ENCODE data around the gene PKIB. TPM values are rescaled to one million over a fixed set of nuclear protein-coding genes. Genes with fewer than 3 reads are reported as not detected.

The PKIB gene
- polyA plus RNA-seq, 2 of the 4 experiments (the other 2 are of a cell fraction) = 0.37 to 1.5 TPM

DNA sequence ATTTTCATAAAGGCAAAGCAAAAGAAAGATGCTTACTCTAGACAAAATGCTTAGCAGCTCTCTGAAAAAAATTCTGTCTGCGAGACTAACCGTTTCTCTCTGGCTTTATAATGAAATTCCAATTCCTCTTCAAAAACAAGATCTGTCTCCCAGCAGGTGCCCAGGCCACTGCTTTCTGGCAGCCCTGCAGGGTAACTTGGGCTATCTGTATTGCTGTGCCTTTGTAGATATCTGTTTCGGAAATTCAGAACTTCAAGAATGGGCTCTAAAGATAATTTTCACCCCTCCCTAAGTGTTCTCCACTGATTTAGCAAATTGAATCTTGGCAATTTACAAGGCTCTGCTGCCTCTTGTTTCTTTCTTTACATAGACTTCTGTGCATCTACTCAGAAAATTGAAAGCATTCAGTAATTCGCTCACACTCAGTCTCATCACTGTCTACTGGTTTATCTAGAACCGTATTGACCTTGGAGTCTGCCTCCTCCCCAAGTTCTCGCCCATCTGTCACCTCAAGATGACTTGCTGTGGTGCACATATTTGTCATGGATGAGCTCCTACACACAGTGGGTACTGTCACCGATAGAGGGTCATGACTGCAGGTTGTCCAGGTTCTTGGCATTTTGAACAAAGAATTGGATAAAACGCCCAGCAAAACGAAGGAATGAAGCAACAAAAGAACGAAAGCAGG lies 142.9 kb downstream of the PKIB start:
- FAIRE-seq (no peak), DNase-seq (ENCODE audit: low read depth in 1 of 2, low spot score in 1 of 2) (no peak), ATAC-seq (no peak)
- Histone ChIP-seq H3K27ac (no peak overlapping the region), H3K4me2 (0 out of 3 replicates have a peak overlapping the region, but pooled peaks have one; percentile 10), H3K9me3 (no peaks in the 10 kb centered on the region), H3K4me1 (no peaks in the 10 kb centered on the region), H3K4me3 (no peak overlapping the region)
- TF ChIP-seq HOXB5 (CRISPR knock-in tag; IDR thresholded peaks at IDR 0.05) (no peak), FOSB (CRISPR knock-in tag; IDR thresholded peaks at IDR 0.05) (no peak), TFCP2L1 (CRISPR knock-in tag; IDR thresholded peaks at IDR 0.05) (no peak), CTCF (IDR thresholded peaks at IDR 0.05) (no peak), EHMT2 (IDR thresholded peaks at IDR 0.05; ENCODE audit: low read depth) (no peak), GATA3 (IDR thresholded peaks at IDR 0.05; ENCODE audit: borderline replicate concordance) (no peak), E2F6 (IDR thresholded peaks at IDR 0.05; ENCODE audit: borderline replicate concordance, low read depth) (no peak), ELK1 (IDR thresholded peaks at IDR 0.05; ENCODE audit: low read depth, low read length) (no peak), NFE2L2 (conservative IDR thresholded peaks at IDR 0.05; ENCODE audit: low read length) (no peak), SMC3 (IDR thresholded peaks at IDR 0.05) (no peak), SREBF2 (IDR thresholded peaks at IDR 0.05) (no peak), HEYL (CRISPR knock-in tag; IDR thresholded peaks at IDR 0.05) (no peak), CEBPB (IDR thresholded peaks at IDR 0.05) (no peak)
- TF ChIP-seq, protein P1, sequence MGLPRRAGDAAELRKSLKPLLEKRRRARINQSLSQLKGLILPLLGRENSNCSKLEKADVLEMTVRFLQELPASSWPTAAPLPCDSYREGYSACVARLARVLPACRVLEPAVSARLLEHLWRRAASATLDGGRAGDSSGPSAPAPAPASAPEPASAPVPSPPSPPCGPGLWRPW (IDR thresholded peaks at IDR 0.05) = no peak
- TF ChIP-seq, protein P2, sequence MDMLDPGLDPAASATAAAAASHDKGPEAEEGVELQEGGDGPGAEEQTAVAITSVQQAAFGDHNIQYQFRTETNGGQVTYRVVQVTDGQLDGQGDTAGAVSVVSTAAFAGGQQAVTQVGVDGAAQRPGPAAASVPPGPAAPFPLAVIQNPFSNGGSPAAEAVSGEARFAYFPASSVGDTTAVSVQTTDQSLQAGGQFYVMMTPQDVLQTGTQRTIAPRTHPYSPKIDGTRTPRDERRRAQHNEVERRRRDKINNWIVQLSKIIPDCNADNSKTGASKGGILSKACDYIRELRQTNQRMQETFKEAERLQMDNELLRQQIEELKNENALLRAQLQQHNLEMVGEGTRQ (IDR thresholded peaks at IDR 0.05) = no peak
- ChIA-PET CTCF (interaction anchor here (1.4 to 1.7 kb wide), 2 partner anchors 36 to 86 kb away, joined by 3 to 5 read pairs; partner anchors contain the start of gene SMPDL3A), POLR2A (no interaction called here)
- WGBS (ENCODE audit: missing lambda C conversion rate) = 72% methylated on average over 10 of the region's 10 CpGs

DNA sequence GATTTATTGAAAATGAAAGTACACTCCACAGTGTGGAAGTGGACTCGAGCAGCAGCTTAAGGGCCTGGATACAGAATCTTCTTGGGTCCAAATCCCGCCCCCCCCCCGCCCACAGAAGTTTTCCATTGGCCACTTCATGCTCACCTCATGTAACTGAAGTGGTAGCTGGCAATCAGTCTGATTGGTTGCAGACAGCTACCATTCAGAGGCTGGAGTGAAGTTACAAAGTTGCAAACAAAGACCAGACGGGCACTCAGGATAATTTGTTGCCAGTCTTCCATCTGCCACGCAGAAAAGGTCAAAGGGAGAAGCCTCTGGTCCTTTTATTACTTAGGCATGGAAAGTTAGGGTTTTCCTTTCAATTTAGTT lies 143.5 kb downstream of the PKIB start:
- H3K4me2 ChIP-seq = 0 out of 3 replicates have a peak overlapping the region, but pooled peaks have one; percentile 10
- H3K4me1 ChIP-seq = no peaks in the 10 kb centered on the region
- CTCF ChIA-PET = interaction anchor here (0.9 to 1.7 kb wide), 2 partner anchors 9 to 35 kb away, joined by 3 to 5 read pairs; partner anchors contain the start of gene SMPDL3A
- no peak overlapping the region for H3K27ac ChIP-seq
- 10% methylated on average over 5 of the region's 5 CpGs for WGBS (ENCODE audit: missing lambda C conversion rate)
- no peak for ATAC-seq
- no peak for FAIRE-seq
- DNase-seq (ENCODE audit: low read depth in 1 of 2, low spot score in 1 of 2) = no peak
- H3K4me3 ChIP-seq = no peak overlapping the region
- POLR2A ChIA-PET = no interaction called here
- no peaks in the 10 kb centered on the region for H3K9me3 ChIP-seq
- no peak for TF ChIP-seq ELK1 (IDR thresholded peaks at IDR 0.05; ENCODE audit: low read depth, low read length)
- TF ChIP-seq HEYL (CRISPR knock-in tag; IDR thresholded peaks at IDR 0.05) = no peak
- no peak for TF ChIP-seq FOXS1 (CRISPR knock-in tag; IDR thresholded peaks at IDR 0.05)
- TF ChIP-seq JUNB (IDR thresholded peaks at IDR 0.05) = no peak
- no peak for TF ChIP-seq ESRRA (IDR thresholded peaks at IDR 0.05; ENCODE audit: borderline replicate concordance, low read length)
- no peak for TF ChIP-seq EHF (CRISPR knock-in tag; IDR thresholded peaks at IDR 0.05)
- TF ChIP-seq RCOR1 (IDR thresholded peaks at IDR 0.05; ENCODE audit: low read depth, low read length) = no peak
- no peak for TF ChIP-seq EP300 (IDR thresholded peaks at IDR 0.05)
- no peak for TF ChIP-seq CHD4 (IDR thresholded peaks at IDR 0.05; ENCODE audit: borderline replicate concordance)
- TF ChIP-seq, protein P1 (IDR thresholded peaks at IDR 0.05) = no peak
- no peak for TF ChIP-seq POLR2AphosphoS2 (conservative IDR thresholded peaks at IDR 0.05; ENCODE audit: low read length)
- TF ChIP-seq NR3C1 (IDR thresholded peaks at IDR 0.05) = no peak
- no peak for TF ChIP-seq ZFP36 (IDR thresholded peaks at IDR 0.05; ENCODE audit: borderline replicate concordance, partially characterized antibody)
- no peak for TF ChIP-seq SREBF2 (IDR thresholded peaks at IDR 0.05)
- no peak for TF ChIP-seq KDM5A (IDR thresholded peaks at IDR 0.05)
- TF ChIP-seq REST (IDR thresholded peaks at IDR 0.05) = no peak

Data from A549 (cell line).